Activated CD4-positive, alpha-beta T cell treated with anti-CD3 and anti-CD28 coated beads, Interleukin-2, amount 10 ng/mL, durations not matched to agents 24 days and 14 days (primary cell): ENCODE measurements around the gene AAGAB. TPM values are rescaled to one million over a fixed set of nuclear protein-coding genes. Genes with fewer than 3 reads are reported as not detected.

Source experiments
- DNase-seq: peaks from one replicate; pipeline ENCODE4 v3.0.0; 2022
- H3K27ac Mint-ChIP-seq: one replicate; pipeline ENCODE4 v1.8.0; 2022; ENCODE audit warnings: mild to moderate bottlenecking, mixed read lengths
- H3K27me3 Mint-ChIP-seq: one replicate; pipeline ENCODE4 v1.8.0; 2022; ENCODE audit warnings: mixed read lengths
- H3K36me3 Mint-ChIP-seq: one replicate; pipeline ENCODE4 v1.8.0; 2022; ENCODE audit warnings: low read depth, mild to moderate bottlenecking, mixed read lengths
- H3K4me1 Mint-ChIP-seq: one replicate; pipeline ENCODE4 v1.8.0; 2021; ENCODE audit warnings: mixed read lengths
- H3K4me3 Mint-ChIP-seq: one replicate; pipeline ENCODE4 v1.8.0; 2022; ENCODE audit warnings: mild to moderate bottlenecking, moderate library complexity, mixed read lengths
- H3K9me3 Mint-ChIP-seq: one replicate; pipeline ENCODE4 v1.8.0; 2021; ENCODE audit warnings: mixed read lengths
- intact Hi-C: fragments of 100-400 bp; cut with micrococcal nuclease; formaldehyde crosslinking; loops from one replicate; pipeline ENCODE4 v1.15.1; 2023
- total RNA-seq: library from RNA; stranded (reverse); gene quantifications from 2 replicates; pipeline ENCODE4 v1.2.3, GENCODE V29; 2022

The AAGAB gene
- total RNA-seq, 1 donor from 2014 or later: 44.9 TPM

DNA sequence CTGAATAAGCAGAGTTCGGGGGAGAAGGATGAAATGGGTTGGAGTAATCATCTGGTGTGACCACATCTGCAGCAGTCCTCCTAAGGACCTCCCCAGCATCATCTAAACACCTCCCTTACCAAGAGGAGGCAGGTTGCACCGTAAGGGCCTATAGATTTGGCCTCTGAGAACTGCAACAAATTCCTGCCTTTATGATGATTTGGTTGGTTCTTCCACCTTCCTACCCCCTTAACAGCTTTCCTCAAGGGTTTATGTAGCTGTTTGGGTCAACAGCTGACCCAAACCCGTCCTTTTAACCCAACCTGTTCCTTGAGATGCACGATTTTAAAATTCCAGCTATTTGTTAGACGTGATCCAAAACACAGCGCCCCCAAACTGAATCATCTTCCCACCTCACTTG, 58.2 kb downstream of the AAGAB start:
- DNase-seq: no peak
- Mint-ChIP-seq H3K27ac (no peak overlapping the region), H3K4me1 (peaks cover 19% of the 10 kb centered on the region), H3K9me3 (no peaks in the 10 kb centered on the region), H3K36me3 (peaks cover 67% of the 10 kb centered on the region), H3K4me3 (no peak overlapping the region), H3K27me3 (no peaks in the 10 kb centered on the region)
- intact Hi-C loops: no loop called here

GRCh38 chr15:67195305-67195704, 59.2 kb downstream of the AAGAB start:
- Mint-ChIP-seq H3K27ac (peak overlapping the region; percentile 34), H3K4me1 (peaks cover 19% of the 10 kb centered on the region), H3K4me3 (no peak overlapping the region), H3K9me3 (no peaks in the 10 kb centered on the region), H3K27me3 (no peaks in the 10 kb centered on the region), H3K36me3 (peaks cover 69% of the 10 kb centered on the region)
- intact Hi-C loops: no loop called here
- DNase-seq: no peak

DNA sequence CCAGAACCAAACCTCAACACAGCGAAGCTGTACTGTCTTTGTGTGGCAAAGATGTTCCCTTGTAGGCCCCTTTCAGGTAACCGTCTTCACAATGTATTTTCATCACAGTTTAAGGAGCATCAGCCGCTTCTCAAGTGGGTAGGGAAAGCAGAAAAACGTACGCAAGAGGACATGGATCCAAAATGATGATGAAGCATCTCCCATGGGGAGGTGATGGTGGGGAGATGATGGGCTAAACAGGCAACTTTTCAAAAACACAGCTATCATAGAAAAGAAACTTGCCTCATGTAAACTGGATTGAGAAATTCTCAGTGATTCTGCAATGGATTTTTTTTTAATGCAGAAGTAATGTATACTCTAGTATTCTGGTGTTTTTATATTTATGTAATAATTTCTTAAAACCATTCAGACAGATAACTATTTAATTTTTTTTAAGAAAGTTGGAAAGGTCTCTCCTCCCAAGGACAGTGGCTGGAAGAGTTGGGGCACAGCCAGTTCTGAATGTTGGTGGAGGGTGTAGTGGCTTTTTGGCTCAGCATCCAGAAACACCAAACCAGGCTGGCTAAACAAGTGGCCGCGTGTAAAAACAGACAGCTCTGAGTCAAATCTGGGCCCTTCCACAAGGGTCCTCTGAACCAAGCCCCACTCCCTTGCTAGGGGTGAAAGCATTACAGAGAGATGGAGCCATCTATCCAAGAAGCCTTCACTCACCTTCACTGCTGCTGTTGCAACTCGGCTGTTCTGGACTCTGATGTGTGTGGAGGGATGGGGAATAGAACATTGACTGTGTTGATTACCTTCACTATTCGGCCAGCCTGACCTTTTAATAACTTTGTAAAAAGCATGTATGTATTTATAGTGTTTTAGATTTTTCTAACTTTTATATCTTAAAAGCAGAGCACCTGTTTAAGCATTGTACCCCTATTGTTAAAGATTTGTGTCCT, 60.0 kb downstream of the AAGAB start:
- DNase-seq: no peak
- Mint-ChIP-seq H3K36me3 (peaks cover 70% of the 10 kb centered on the region), H3K4me3 (no peak overlapping the region), H3K9me3 (no peaks in the 10 kb centered on the region), H3K27ac (peak overlapping the region; percentile 17), H3K4me1 (peaks cover 19% of the 10 kb centered on the region), H3K27me3 (no peaks in the 10 kb centered on the region)
- intact Hi-C loops: no loop called here

DNA sequence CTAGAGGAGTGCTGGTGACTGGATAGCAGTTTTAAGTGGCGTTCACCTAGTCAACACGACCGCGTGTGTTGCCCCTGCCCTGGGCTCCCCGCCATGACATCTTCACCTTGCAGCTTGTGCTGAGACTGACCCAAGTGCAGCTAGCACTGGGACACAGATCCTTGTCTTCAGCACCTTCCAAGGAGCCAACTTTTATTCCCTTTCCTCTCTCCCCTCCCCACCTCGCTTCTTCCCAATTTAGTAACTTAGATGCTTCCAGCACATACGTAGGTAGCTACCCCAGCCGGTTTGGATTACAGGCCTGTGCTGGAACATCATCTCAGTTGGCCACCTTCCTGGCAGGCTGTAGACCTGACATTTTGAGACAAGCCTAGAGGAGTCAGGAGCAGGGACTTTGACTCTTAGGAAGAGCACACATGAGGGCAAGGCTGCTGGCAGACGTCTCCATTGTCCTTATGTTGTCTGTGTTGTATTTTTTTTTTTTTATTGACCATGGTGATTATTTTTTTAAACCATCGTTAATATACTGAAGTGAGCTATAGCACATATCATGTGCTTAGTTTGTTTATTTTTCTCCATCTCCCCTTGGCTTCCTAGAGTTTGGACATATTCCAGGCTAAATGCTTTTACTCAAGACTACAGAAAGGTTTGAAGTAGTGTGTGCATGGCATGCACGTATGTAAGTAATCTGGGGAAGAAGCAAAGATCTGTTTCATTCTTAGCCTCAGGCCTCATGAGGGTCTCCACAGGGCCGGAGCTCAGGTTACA, 61.1 kb downstream of the AAGAB start:
- intact Hi-C loops: no loop called here
- no peak overlapping the region for H3K27ac Mint-ChIP-seq
- H3K4me1 Mint-ChIP-seq: peaks cover 16% of the 10 kb centered on the region
- no peaks in the 10 kb centered on the region for H3K9me3 Mint-ChIP-seq
- DNase-seq: no peak
- H3K4me3 Mint-ChIP-seq: no peak overlapping the region
- H3K36me3 Mint-ChIP-seq: peaks cover 77% of the 10 kb centered on the region
- H3K27me3 Mint-ChIP-seq: no peaks in the 10 kb centered on the region

DNA sequence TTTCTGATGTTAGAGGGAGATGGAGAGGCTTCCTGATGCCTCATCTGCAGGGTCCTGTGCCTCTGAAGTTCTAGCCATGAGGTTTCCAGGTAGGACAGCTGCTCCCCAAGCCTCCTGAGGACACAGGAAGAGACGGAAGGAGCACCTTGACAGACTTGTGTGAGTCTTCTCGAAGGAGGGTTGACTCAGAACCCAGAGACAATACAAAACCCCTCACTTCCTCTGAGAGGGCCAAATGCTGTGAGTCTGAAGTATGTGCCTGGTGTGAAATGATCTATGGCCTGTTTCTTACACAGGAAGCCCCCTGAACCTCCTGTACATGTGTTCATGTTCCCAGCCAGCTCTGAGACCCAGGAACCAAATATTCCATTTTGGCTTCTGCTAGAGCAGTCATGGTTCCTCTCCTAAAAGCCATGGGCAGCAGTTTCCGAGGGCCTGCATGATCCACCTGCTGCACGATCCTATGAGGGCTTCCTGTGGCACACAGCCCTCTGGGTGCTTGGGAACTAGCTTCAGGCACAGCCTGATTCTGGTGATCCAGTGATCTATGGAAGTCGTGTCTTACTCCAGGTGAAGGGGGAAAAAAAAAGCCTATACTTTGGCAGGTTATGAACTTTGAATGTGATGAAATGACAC, 62.2 kb downstream of the AAGAB start:
- DNase-seq: no peak
- Mint-ChIP-seq H3K27me3 (no peaks in the 10 kb centered on the region), H3K4me1 (peaks cover 7% of the 10 kb centered on the region), H3K36me3 (peaks cover 76% of the 10 kb centered on the region), H3K9me3 (no peaks in the 10 kb centered on the region), H3K27ac (peak overlapping the region; percentile 21), H3K4me3 (no peak overlapping the region)
- intact Hi-C loops: no loop called here

DNA sequence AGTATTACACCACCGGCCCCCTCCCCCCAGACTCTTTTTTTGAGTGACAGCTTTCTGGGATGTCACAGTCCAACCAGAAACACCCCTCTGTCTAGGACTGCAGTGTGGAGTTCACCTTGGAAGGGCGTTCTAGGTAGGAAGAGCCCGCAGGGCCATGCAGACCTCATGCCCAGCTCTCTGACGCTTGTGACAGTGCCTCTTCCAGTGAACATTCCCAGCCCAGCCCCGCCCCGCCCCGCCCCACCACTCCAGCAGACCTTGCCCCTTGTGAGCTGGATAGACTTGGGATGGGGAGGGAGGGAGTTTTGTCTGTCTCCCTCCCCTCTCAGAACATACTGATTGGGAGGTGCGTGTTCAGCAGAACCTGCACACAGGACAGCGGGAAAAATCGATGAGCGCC, 63.6 kb downstream of the AAGAB start:
- DNase-seq: no peak
- H3K36me3 Mint-ChIP-seq: peaks cover 78% of the 10 kb centered on the region
- intact Hi-C loops: no loop called here
- H3K27me3 Mint-ChIP-seq: no peaks in the 10 kb centered on the region
- H3K9me3 Mint-ChIP-seq: no peaks in the 10 kb centered on the region
- peaks cover 6% of the 10 kb centered on the region for H3K4me1 Mint-ChIP-seq
- H3K4me3 Mint-ChIP-seq: no peak overlapping the region
- no peak overlapping the region for H3K27ac Mint-ChIP-seq

GRCh38 chr15:67190326-67190725, 64.1 kb downstream of the AAGAB start:
- H3K27me3 Mint-ChIP-seq: no peaks in the 10 kb centered on the region
- no peak overlapping the region for H3K4me3 Mint-ChIP-seq
- no peak for DNase-seq
- no peaks in the 10 kb centered on the region for H3K9me3 Mint-ChIP-seq
- no peak overlapping the region for H3K27ac Mint-ChIP-seq
- H3K36me3 Mint-ChIP-seq: peaks cover 76% of the 10 kb centered on the region
- intact Hi-C loops: no loop called here
- peaks cover 8% of the 10 kb centered on the region for H3K4me1 Mint-ChIP-seq

- Mint-ChIP-seq H3K36me3 (peaks cover 78% of the 10 kb centered on the region), H3K4me1 (peaks cover 12% of the 10 kb centered on the region), H3K4me3 (no peak overlapping the region), H3K27me3 (no peaks in the 10 kb centered on the region), H3K9me3 (no peaks in the 10 kb centered on the region), H3K27ac (no peak overlapping the region)
- intact Hi-C loops: no loop called here
- no peak for DNase-seq
These were observed 65.0 kb downstream of the AAGAB start for GRCh38 chr15:67189326-67190051.

- Mint-ChIP-seq H3K36me3 (peaks cover 77% of the 10 kb centered on the region), H3K27ac (peak overlapping the region; percentile 8), H3K9me3 (no peaks in the 10 kb centered on the region), H3K4me3 (no peak overlapping the region), H3K4me1 (peaks cover 13% of the 10 kb centered on the region), H3K27me3 (no peaks in the 10 kb centered on the region)
- intact Hi-C loops: no loop called here
- DNase-seq: no peak
These were observed 65.8 kb downstream of the AAGAB start for GRCh38 chr15:67188551-67189218.

- DNase-seq: no peak
- H3K36me3 Mint-ChIP-seq: peaks cover 74% of the 10 kb centered on the region
- peak overlapping the region; percentile 80 for H3K27ac Mint-ChIP-seq
- intact Hi-C loops: no loop called here
- H3K4me1 Mint-ChIP-seq: peaks cover 12% of the 10 kb centered on the region
- H3K27me3 Mint-ChIP-seq: no peaks in the 10 kb centered on the region
- no peaks in the 10 kb centered on the region for H3K9me3 Mint-ChIP-seq
- no peak overlapping the region for H3K4me3 Mint-ChIP-seq
These were observed 67.1 kb downstream of the AAGAB start for GRCh38 chr15:67187351-67187854.

DNA sequence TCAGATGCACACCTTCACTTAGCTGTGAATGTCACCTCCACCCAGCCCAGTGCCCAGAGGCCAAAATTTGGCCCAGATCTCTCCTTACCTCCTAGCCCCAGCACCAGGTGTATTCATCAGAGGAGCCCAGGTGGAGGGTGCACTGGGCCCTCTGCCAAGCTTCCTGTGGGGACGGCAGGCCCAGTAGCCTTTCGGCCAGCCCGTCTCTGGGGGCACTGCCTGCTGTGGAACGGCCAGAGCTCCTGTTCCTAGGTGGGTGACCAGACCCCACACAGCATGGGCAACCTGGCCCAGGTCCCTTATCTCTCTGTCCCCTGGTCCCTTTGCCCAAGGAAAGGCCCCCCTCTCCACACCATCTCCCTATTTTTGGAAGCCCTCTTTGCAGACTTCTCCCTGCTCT, 67.8 kb downstream of the AAGAB start:
- no peaks in the 10 kb centered on the region for H3K27me3 Mint-ChIP-seq
- peak overlapping the region; percentile 80 for H3K27ac Mint-ChIP-seq
- no peak for DNase-seq
- H3K4me1 Mint-ChIP-seq: peaks cover 11% of the 10 kb centered on the region
- peaks cover 71% of the 10 kb centered on the region for H3K36me3 Mint-ChIP-seq
- H3K9me3 Mint-ChIP-seq: no peaks in the 10 kb centered on the region
- H3K4me3 Mint-ChIP-seq: no peak overlapping the region
- intact Hi-C loops: no loop called here

- H3K27me3 Mint-ChIP-seq: no peaks in the 10 kb centered on the region
- peaks cover 11% of the 10 kb centered on the region for H3K4me1 Mint-ChIP-seq
- intact Hi-C loops: no loop called here
- peaks cover 70% of the 10 kb centered on the region for H3K36me3 Mint-ChIP-seq
- peak overlapping the region; percentile 80 for H3K27ac Mint-ChIP-seq
- no peak overlapping the region for H3K4me3 Mint-ChIP-seq
- H3K9me3 Mint-ChIP-seq: no peaks in the 10 kb centered on the region
- DNase-seq: no peak
These were observed 68.2 kb downstream of the AAGAB start for GRCh38 chr15:67186226-67186649.
